Measurements from ENCODE around the gene SPARCL1. TPM values are rescaled to one million over a fixed set of nuclear protein-coding genes. Genes with fewer than 3 reads are reported as not detected.

Gene SPARCL1
- polyA plus RNA-seq, 3 donors: not detected

- Mint-ChIP-seq H3K27ac (no peak overlapping the region), H3K9me3 (peaks cover 0 to 5% (median 0%) of the 10 kb centered on the region in 7 donors), H3K36me3 (no peaks in the 10 kb centered on the region), H3K4me3 (no peak overlapping the region), H3K27me3 (ENCODE audit: low read depth in 3 of 3) (peaks cover 0 to 4% (median 0%) of the 10 kb centered on the region in 3 donors), H3K4me1 (no peaks in the 10 kb centered on the region)
- intact Hi-C loops (cut with micrococcal nuclease): no loop called here
- TF ChIP-seq, protein P1, sequence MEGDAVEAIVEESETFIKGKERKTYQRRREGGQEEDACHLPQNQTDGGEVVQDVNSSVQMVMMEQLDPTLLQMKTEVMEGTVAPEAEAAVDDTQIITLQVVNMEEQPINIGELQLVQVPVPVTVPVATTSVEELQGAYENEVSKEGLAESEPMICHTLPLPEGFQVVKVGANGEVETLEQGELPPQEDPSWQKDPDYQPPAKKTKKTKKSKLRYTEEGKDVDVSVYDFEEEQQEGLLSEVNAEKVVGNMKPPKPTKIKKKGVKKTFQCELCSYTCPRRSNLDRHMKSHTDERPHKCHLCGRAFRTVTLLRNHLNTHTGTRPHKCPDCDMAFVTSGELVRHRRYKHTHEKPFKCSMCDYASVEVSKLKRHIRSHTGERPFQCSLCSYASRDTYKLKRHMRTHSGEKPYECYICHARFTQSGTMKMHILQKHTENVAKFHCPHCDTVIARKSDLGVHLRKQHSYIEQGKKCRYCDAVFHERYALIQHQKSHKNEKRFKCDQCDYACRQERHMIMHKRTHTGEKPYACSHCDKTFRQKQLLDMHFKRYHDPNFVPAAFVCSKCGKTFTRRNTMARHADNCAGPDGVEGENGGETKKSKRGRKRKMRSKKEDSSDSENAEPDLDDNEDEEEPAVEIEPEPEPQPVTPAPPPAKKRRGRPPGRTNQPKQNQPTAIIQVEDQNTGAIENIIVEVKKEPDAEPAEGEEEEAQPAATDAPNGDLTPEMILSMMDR (IDR thresholded peaks at IDR 0.05): no peak
- Histone ChIP-seq H4K20me1 (ENCODE audit: insufficient read depth, low read length) (no peaks in the 10 kb centered on the region), H3K27ac (ENCODE audit: low read depth in 1 of 2, low read length in 2 of 2) (no peak overlapping the region), H3K9me3 (replicated peaks in 1 of 2; ENCODE audit: control insufficient read depth in 1 of 2, insufficient read depth in 1 of 2, low read length in 2 of 2) (no peaks in the 10 kb centered on the region), H3K79me2 (ENCODE audit: insufficient read depth, low read length) (no peaks in the 10 kb centered on the region), H3K4me3 (replicated peaks in 1 of 3; ENCODE audit: low read depth in 2 of 3, low read length in 3 of 3) (no peak overlapping the region), H2AFZ (ENCODE audit: insufficient read depth, low read depth, low read length, poor library complexity, severe bottlenecking) (no peak overlapping the region), H3K27me3 (ENCODE audit: control insufficient read depth in 2 of 2, insufficient read depth in 2 of 2, low read length in 2 of 2) (no peaks in the 10 kb centered on the region), H3K4me1 (ENCODE audit: control insufficient read depth in 1 of 2, insufficient read depth in 2 of 2, low read length in 2 of 2) (no peaks in the 10 kb centered on the region), H3K9ac (ENCODE audit: insufficient read depth, low read length, poor library complexity, severe bottlenecking) (no peak overlapping the region), H3K36me3 (replicated peaks in 1 of 2; ENCODE audit: control insufficient read depth in 1 of 2, insufficient read depth in 2 of 2, low read length in 2 of 2) (no peaks in the 10 kb centered on the region), H3K4me2 (replicated peaks; ENCODE audit: extremely low read depth, low read length, poor library complexity, severe bottlenecking) (no peak overlapping the region)
- 100% methylated on average over 3 of the region's 4 CpGs for WGBS (ENCODE audit: insufficient coverage)
- no peak for DNase-seq
These were observed 1.7 kb upstream of the SPARCL1 start for GRCh38 chr4:87530868-87531267.

GRCh38 chr4:87530229-87530628 lies 1.1 kb upstream of the SPARCL1 start:
- H3K4me3 Mint-ChIP-seq: no peak overlapping the region
- no peaks in the 10 kb centered on the region for H3K4me1 ChIP-seq (ENCODE audit: control insufficient read depth in 1 of 2, insufficient read depth in 2 of 2, low read length in 2 of 2)
- no peak overlapping the region for H2AFZ ChIP-seq (ENCODE audit: insufficient read depth, low read depth, low read length, poor library complexity, severe bottlenecking)
- no peaks in the 10 kb centered on the region for H3K27me3 ChIP-seq (ENCODE audit: control insufficient read depth in 2 of 2, insufficient read depth in 2 of 2, low read length in 2 of 2)
- no peaks in the 10 kb centered on the region for H3K36me3 ChIP-seq (replicated peaks in 1 of 2; ENCODE audit: control insufficient read depth in 1 of 2, insufficient read depth in 2 of 2, low read length in 2 of 2)
- no peak overlapping the region for H3K4me3 ChIP-seq (replicated peaks in 1 of 3; ENCODE audit: low read depth in 2 of 3, low read length in 3 of 3)
- TF ChIP-seq, protein P1 (IDR thresholded peaks at IDR 0.05): no peak
- no peak overlapping the region for H3K27ac ChIP-seq (ENCODE audit: low read depth in 1 of 2, low read length in 2 of 2)
- H3K9me3 Mint-ChIP-seq: peaks cover 0 to 6% (median under 1%) of the 10 kb centered on the region in 7 donors
- H3K27me3 Mint-ChIP-seq (ENCODE audit: low read depth in 3 of 3): peaks cover 0 to 4% (median 0%) of the 10 kb centered on the region in 3 donors
- H4K20me1 ChIP-seq (ENCODE audit: insufficient read depth, low read length): no peaks in the 10 kb centered on the region
- intact Hi-C loops (cut with micrococcal nuclease): no loop called here
- no peaks in the 10 kb centered on the region for H3K79me2 ChIP-seq (ENCODE audit: insufficient read depth, low read length)
- H3K4me2 ChIP-seq (replicated peaks; ENCODE audit: extremely low read depth, low read length, poor library complexity, severe bottlenecking): no peak overlapping the region
- no peaks in the 10 kb centered on the region for H3K4me1 Mint-ChIP-seq
- peaks cover 0 to under 1% of the 10 kb centered on the region in 2 donors for H3K9me3 ChIP-seq (replicated peaks in 1 of 2; ENCODE audit: control insufficient read depth in 1 of 2, insufficient read depth in 1 of 2, low read length in 2 of 2)
- no peak for DNase-seq
- H3K27ac Mint-ChIP-seq: no peak overlapping the region
- no peak overlapping the region for H3K9ac ChIP-seq (ENCODE audit: insufficient read depth, low read length, poor library complexity, severe bottlenecking)
- no CpG with 5 or more reads among the region's 1 CpG for WGBS (ENCODE audit: insufficient coverage)
- no peaks in the 10 kb centered on the region for H3K36me3 Mint-ChIP-seq

Data from CD14-positive monocyte (primary cell).